ENCODE results near the gene GMEB2.

GMEB2 gene

GRCh38 chr20:63582382-63583063 lies 44.4 kb downstream of the GMEB2 start:
- Histone ChIP-seq H3K27ac (ENCODE audit: insufficient read depth in 1 of 2, low read depth in 1 of 2, low read length in 2 of 2, poor library complexity in 1 of 2, severe bottlenecking in 2 of 2) (no peak overlapping the region), H3K4me3 (ENCODE audit: control insufficient read depth in 1 of 7, extremely low read depth in 1 of 7, insufficient read depth in 4 of 7, low read depth in 2 of 7, low read length in 6 of 7) (no peak overlapping the region), H3K4me1 (ENCODE audit: control extremely low read depth in 1 of 4, control insufficient read depth in 4 of 4, insufficient read depth in 4 of 4, low read length in 3 of 4) (peaks cover 0 to 12% (median 9%) of the 10 kb centered on the region in 4 experiments), H3K27me3 (replicated peaks in 2 of 5; ENCODE audit: control insufficient read depth in 4 of 5, insufficient read depth in 5 of 5, low read length in 4 of 5) (peaks cover 0 to 4% (median 0%) of the 10 kb centered on the region in 5 experiments), H3K9me3 (ENCODE audit: control extremely low read depth in 1 of 5, control insufficient read depth in 4 of 5, insufficient read depth in 2 of 5, low read depth in 1 of 5, low read length in 4 of 5) (no peaks in the 10 kb centered on the region), H3K36me3 (ENCODE audit: control insufficient read depth in 4 of 4, insufficient read depth in 4 of 4, low read length in 3 of 4) (no peaks in the 10 kb centered on the region)
- 96% methylated on average over 22 of the region's 23 CpGs for WGBS (ENCODE audit: insufficient coverage)
- DNase-seq = no peak
- ChIA-PET CTCF (interaction anchor here (0.9 to 2.2 kb wide), 6 partner anchors 12 to 73 kb away, joined by 3 to 13 read pairs (median 4); partner anchors contain the start of gene PTK6), POLR2A (interaction anchor here (0.6 kb wide), 1 partner anchor 12 kb away, joined by 5 read pairs; no protein-coding TSS in a partner anchor)

- WGBS (ENCODE audit: insufficient coverage) = 42% methylated on average over 12 of the region's 12 CpGs
- CTCF ChIA-PET = interaction anchor here (1.0 to 2.2 kb wide), 8 partner anchors 9 to 74 kb away, joined by 3 to 13 read pairs (median 4); partner anchors contain the start of genes FNDC11 and PTK6
- Histone ChIP-seq H3K4me1 (ENCODE audit: control extremely low read depth in 1 of 4, control insufficient read depth in 4 of 4, insufficient read depth in 4 of 4, low read length in 3 of 4) (no peaks in the 10 kb centered on the region), H3K36me3 (ENCODE audit: control insufficient read depth in 4 of 4, insufficient read depth in 4 of 4, low read length in 3 of 4) (no peaks in the 10 kb centered on the region), H3K27ac (ENCODE audit: insufficient read depth in 1 of 2, low read depth in 1 of 2, low read length in 2 of 2, poor library complexity in 1 of 2, severe bottlenecking in 2 of 2) (no peak overlapping the region), H3K4me3 (ENCODE audit: control insufficient read depth in 1 of 7, extremely low read depth in 1 of 7, insufficient read depth in 4 of 7, low read depth in 2 of 7, low read length in 6 of 7) (no peak overlapping the region), H3K9me3 (ENCODE audit: control extremely low read depth in 1 of 5, control insufficient read depth in 4 of 5, insufficient read depth in 2 of 5, low read depth in 1 of 5, low read length in 4 of 5) (no peaks in the 10 kb centered on the region), H3K27me3 (replicated peaks in 2 of 5; ENCODE audit: control insufficient read depth in 4 of 5, insufficient read depth in 5 of 5, low read length in 4 of 5) (peaks cover 0 to 4% (median 0%) of the 10 kb centered on the region in 5 experiments)
- POLR2A ChIA-PET = no interaction called here
- DNase-seq = peak; percentile 70 to 87 (median 82)
Measured at GRCh38 chr20:63580796-63581461, 46.0 kb downstream of the GMEB2 start.

GRCh38 chr20:63579017-63579694 lies 47.7 kb downstream of the GMEB2 start:
- Histone ChIP-seq H3K4me3 (ENCODE audit: control insufficient read depth in 1 of 7, extremely low read depth in 1 of 7, insufficient read depth in 4 of 7, low read depth in 2 of 7, low read length in 6 of 7) (no peak overlapping the region), H3K36me3 (ENCODE audit: control insufficient read depth in 4 of 4, insufficient read depth in 4 of 4, low read length in 3 of 4) (no peaks in the 10 kb centered on the region), H3K4me1 (ENCODE audit: control extremely low read depth in 1 of 4, control insufficient read depth in 4 of 4, insufficient read depth in 4 of 4, low read length in 3 of 4) (peaks cover 0 to 6% (median 3%) of the 10 kb centered on the region in 4 experiments), H3K9me3 (ENCODE audit: control extremely low read depth in 1 of 5, control insufficient read depth in 4 of 5, insufficient read depth in 2 of 5, low read depth in 1 of 5, low read length in 4 of 5) (no peaks in the 10 kb centered on the region), H3K27ac (ENCODE audit: insufficient read depth in 1 of 2, low read depth in 1 of 2, low read length in 2 of 2, poor library complexity in 1 of 2, severe bottlenecking in 2 of 2) (no peak overlapping the region), H3K27me3 (replicated peaks in 2 of 5; ENCODE audit: control insufficient read depth in 4 of 5, insufficient read depth in 5 of 5, low read length in 4 of 5) (peaks cover 0 to 8% (median 3%) of the 10 kb centered on the region in 5 experiments)
- 94% methylated on average over 15 of the region's 19 CpGs for WGBS (ENCODE audit: insufficient coverage)
- ChIA-PET POLR2A (no interaction called here), CTCF (interaction anchor here (1.0 to 1.6 kb wide), 6 partner anchors 10 to 183 kb away, joined by 3 to 5 read pairs (median 4); partner anchors contain the start of gene PTK6)
- no peak for DNase-seq

GRCh38 chr20:63578224-63579016 lies 48.5 kb downstream of the GMEB2 start:
- POLR2A ChIA-PET = no interaction called here
- no peak overlapping the region for H3K4me3 ChIP-seq (ENCODE audit: control insufficient read depth in 1 of 7, extremely low read depth in 1 of 7, insufficient read depth in 4 of 7, low read depth in 2 of 7, low read length in 6 of 7)
- WGBS (ENCODE audit: insufficient coverage) = 88% methylated on average over 15 of the region's 26 CpGs
- H3K27ac ChIP-seq (ENCODE audit: insufficient read depth in 1 of 2, low read depth in 1 of 2, low read length in 2 of 2, poor library complexity in 1 of 2, severe bottlenecking in 2 of 2) = no peak overlapping the region
- CTCF ChIA-PET = interaction anchor here (0.9 to 1.6 kb wide), 8 partner anchors 9 to 184 kb away, joined by 3 to 9 read pairs (median 3); partner anchors contain the start of gene PTK6
- peak in 1 of 3 donors; percentile 22 for DNase-seq
- peaks cover 0 to 8% (median 3%) of the 10 kb centered on the region in 5 experiments for H3K27me3 ChIP-seq (replicated peaks in 2 of 5; ENCODE audit: control insufficient read depth in 4 of 5, insufficient read depth in 5 of 5, low read length in 4 of 5)
- peaks cover 0 to 10% (median 6%) of the 10 kb centered on the region in 4 experiments for H3K4me1 ChIP-seq (ENCODE audit: control extremely low read depth in 1 of 4, control insufficient read depth in 4 of 4, insufficient read depth in 4 of 4, low read length in 3 of 4)
- H3K36me3 ChIP-seq (ENCODE audit: control insufficient read depth in 4 of 4, insufficient read depth in 4 of 4, low read length in 3 of 4) = no peaks in the 10 kb centered on the region
- no peaks in the 10 kb centered on the region for H3K9me3 ChIP-seq (ENCODE audit: control extremely low read depth in 1 of 5, control insufficient read depth in 4 of 5, insufficient read depth in 2 of 5, low read depth in 1 of 5, low read length in 4 of 5)

- H3K4me3 ChIP-seq (ENCODE audit: control insufficient read depth in 1 of 7, extremely low read depth in 1 of 7, insufficient read depth in 4 of 7, low read depth in 2 of 7, low read length in 6 of 7) = no peak overlapping the region
- ChIA-PET POLR2A (no interaction called here), CTCF (interaction anchor here (0.9 to 1.5 kb wide), 7 partner anchors 8 to 185 kb away, joined by 3 to 9 read pairs (median 3); partner anchors contain the start of gene PTK6)
- WGBS (ENCODE audit: insufficient coverage) = 93% methylated on average over 18 of the region's 19 CpGs
- no peak for DNase-seq
- peaks cover 0 to 17% (median 11%) of the 10 kb centered on the region in 4 experiments for H3K4me1 ChIP-seq (ENCODE audit: control extremely low read depth in 1 of 4, control insufficient read depth in 4 of 4, insufficient read depth in 4 of 4, low read length in 3 of 4)
- H3K9me3 ChIP-seq (ENCODE audit: control extremely low read depth in 1 of 5, control insufficient read depth in 4 of 5, insufficient read depth in 2 of 5, low read depth in 1 of 5, low read length in 4 of 5) = no peaks in the 10 kb centered on the region
- no peak overlapping the region for H3K27ac ChIP-seq (ENCODE audit: insufficient read depth in 1 of 2, low read depth in 1 of 2, low read length in 2 of 2, poor library complexity in 1 of 2, severe bottlenecking in 2 of 2)
- peaks cover 0 to 16% (median 3%) of the 10 kb centered on the region in 5 experiments for H3K27me3 ChIP-seq (replicated peaks in 2 of 5; ENCODE audit: control insufficient read depth in 4 of 5, insufficient read depth in 5 of 5, low read length in 4 of 5)
- H3K36me3 ChIP-seq (ENCODE audit: control insufficient read depth in 4 of 4, insufficient read depth in 4 of 4, low read length in 3 of 4) = no peaks in the 10 kb centered on the region
Measured at GRCh38 chr20:63577317-63577894, 49.5 kb downstream of the GMEB2 start.

- no peak overlapping the region for H3K4me3 ChIP-seq (ENCODE audit: control insufficient read depth in 1 of 7, extremely low read depth in 1 of 7, insufficient read depth in 4 of 7, low read depth in 2 of 7, low read length in 6 of 7)
- H3K27ac ChIP-seq (ENCODE audit: insufficient read depth in 1 of 2, low read depth in 1 of 2, low read length in 2 of 2, poor library complexity in 1 of 2, severe bottlenecking in 2 of 2) = no peak overlapping the region
- ChIA-PET POLR2A (no interaction called here), CTCF (interaction anchor here (1.5 kb wide), 1 partner anchor 9 kb away, joined by 3 read pairs; no protein-coding TSS in a partner anchor)
- H3K27me3 ChIP-seq (replicated peaks in 2 of 5; ENCODE audit: control insufficient read depth in 4 of 5, insufficient read depth in 5 of 5, low read length in 4 of 5) = peaks cover 0 to 24% (median 4%) of the 10 kb centered on the region in 5 experiments
- no peaks in the 10 kb centered on the region for H3K36me3 ChIP-seq (ENCODE audit: control insufficient read depth in 4 of 4, insufficient read depth in 4 of 4, low read length in 3 of 4)
- WGBS (ENCODE audit: insufficient coverage) = 96% methylated on average over 2 of the region's 7 CpGs
- H3K4me1 ChIP-seq (ENCODE audit: control extremely low read depth in 1 of 4, control insufficient read depth in 4 of 4, insufficient read depth in 4 of 4, low read length in 3 of 4) = peaks cover 0 to 17% (median 11%) of the 10 kb centered on the region in 4 experiments
- H3K9me3 ChIP-seq (ENCODE audit: control extremely low read depth in 1 of 5, control insufficient read depth in 4 of 5, insufficient read depth in 2 of 5, low read depth in 1 of 5, low read length in 4 of 5) = no peaks in the 10 kb centered on the region
- DNase-seq = no peak
Measured at GRCh38 chr20:63576311-63576710, 50.6 kb downstream of the GMEB2 start.
